ENCODE data around the gene UCK2. TPM values are rescaled to one million over a fixed set of nuclear protein-coding genes. Genes with fewer than 3 reads are reported as not detected.

Gene UCK2
- total and polyA plus RNA-seq, 10 of the 15 experiments (the other 5 are each of a cell fraction or from before 2014, with no cell fraction given), result 55.3 to 106 (median 84.9) TPM

DNA sequence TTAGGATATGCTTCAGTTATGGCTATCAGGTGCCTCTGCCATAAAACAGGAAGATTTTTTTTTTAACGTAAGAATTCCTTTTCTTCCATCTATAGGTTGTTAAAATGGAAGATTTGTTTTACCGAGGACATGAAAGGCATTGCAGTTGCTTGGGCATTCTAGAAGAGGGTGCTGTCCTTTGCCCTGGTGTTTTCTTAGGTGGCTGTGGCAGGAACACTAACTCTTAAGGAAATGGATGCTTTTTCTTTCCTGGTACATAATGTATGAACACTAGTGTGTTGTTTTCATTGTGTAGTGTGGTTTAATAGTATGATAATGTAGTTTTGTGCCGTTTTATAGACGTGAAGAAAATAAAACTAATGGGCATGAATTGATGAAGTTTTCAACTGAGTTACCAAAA lies 47.2 kb downstream of the UCK2 start (continued):
- TF ChIP-seq, protein P1, sequence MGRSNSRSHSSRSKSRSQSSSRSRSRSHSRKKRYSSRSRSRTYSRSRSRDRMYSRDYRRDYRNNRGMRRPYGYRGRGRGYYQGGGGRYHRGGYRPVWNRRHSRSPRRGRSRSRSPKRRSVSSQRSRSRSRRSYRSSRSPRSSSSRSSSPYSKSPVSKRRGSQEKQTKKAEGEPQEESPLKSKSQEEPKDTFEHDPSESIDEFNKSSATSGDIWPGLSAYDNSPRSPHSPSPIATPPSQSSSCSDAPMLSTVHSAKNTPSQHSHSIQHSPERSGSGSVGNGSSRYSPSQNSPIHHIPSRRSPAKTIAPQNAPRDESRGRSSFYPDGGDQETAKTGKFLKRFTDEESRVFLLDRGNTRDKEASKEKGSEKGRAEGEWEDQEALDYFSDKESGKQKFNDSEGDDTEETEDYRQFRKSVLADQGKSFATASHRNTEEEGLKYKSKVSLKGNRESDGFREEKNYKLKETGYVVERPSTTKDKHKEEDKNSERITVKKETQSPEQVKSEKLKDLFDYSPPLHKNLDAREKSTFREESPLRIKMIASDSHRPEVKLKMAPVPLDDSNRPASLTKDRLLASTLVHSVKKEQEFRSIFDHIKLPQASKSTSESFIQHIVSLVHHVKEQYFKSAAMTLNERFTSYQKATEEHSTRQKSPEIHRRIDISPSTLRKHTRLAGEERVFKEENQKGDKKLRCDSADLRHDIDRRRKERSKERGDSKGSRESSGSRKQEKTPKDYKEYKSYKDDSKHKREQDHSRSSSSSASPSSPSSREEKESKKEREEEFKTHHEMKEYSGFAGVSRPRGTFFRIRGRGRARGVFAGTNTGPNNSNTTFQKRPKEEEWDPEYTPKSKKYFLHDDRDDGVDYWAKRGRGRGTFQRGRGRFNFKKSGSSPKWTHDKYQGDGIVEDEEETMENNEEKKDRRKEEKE (IDR thresholded peaks at IDR 0.05), result no peak
- TF ChIP-seq BRCA1 (IDR thresholded peaks at IDR 0.05; ENCODE audit: low read depth, low read length), result no peak
- no peak for TF ChIP-seq IKZF2 (IDR thresholded peaks at IDR 0.05)
- TF ChIP-seq, protein P2, sequence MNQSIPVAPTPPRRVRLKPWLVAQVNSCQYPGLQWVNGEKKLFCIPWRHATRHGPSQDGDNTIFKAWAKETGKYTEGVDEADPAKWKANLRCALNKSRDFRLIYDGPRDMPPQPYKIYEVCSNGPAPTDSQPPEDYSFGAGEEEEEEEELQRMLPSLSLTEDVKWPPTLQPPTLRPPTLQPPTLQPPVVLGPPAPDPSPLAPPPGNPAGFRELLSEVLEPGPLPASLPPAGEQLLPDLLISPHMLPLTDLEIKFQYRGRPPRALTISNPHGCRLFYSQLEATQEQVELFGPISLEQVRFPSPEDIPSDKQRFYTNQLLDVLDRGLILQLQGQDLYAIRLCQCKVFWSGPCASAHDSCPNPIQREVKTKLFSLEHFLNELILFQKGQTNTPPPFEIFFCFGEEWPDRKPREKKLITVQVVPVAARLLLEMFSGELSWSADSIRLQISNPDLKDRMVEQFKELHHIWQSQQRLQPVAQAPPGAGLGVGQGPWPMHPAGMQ (IDR thresholded peaks at IDR 0.05; ENCODE audit: borderline replicate concordance), result no peak
- TF ChIP-seq FOS (IDR thresholded peaks at IDR 0.05; ENCODE audit: borderline replicate concordance, extremely low read depth, insufficient read length), result no peak
- TF ChIP-seq SMC3 (IDR thresholded peaks at IDR 0.05; ENCODE audit: borderline replicate concordance, low read length), result no peak
- TF ChIP-seq ZNF384 (IDR thresholded peaks at IDR 0.05; ENCODE audit: borderline replicate concordance, low read depth, low read length), result no peak
- no peak for TF ChIP-seq EP300 (IDR thresholded peaks at IDR 0.05; ENCODE audit: borderline replicate concordance in 1 of 2, control insufficient read depth in 1 of 2, low read depth in 2 of 2, low read length in 2 of 2)
- TF ChIP-seq, protein P3, sequence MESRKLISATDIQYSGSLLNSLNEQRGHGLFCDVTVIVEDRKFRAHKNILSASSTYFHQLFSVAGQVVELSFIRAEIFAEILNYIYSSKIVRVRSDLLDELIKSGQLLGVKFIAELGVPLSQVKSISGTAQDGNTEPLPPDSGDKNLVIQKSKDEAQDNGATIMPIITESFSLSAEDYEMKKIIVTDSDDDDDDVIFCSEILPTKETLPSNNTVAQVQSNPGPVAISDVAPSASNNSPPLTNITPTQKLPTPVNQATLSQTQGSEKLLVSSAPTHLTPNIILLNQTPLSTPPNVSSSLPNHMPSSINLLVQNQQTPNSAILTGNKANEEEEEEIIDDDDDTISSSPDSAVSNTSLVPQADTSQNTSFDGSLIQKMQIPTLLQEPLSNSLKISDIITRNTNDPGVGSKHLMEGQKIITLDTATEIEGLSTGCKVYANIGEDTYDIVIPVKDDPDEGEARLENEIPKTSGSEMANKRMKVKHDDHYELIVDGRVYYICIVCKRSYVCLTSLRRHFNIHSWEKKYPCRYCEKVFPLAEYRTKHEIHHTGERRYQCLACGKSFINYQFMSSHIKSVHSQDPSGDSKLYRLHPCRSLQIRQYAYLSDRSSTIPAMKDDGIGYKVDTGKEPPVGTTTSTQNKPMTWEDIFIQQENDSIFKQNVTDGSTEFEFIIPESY (IDR thresholded peaks at IDR 0.05), result no peak
- no peak for TF ChIP-seq CREM (IDR thresholded peaks at IDR 0.05; ENCODE audit: low read depth)
- no peak for TF ChIP-seq IKZF1 (conservative IDR thresholded peaks at IDR 0.05)
